DMS 273 treated with DMSO at 0.1 percent for 48 hours (cell line): ENCODE data around the gene ASB18.

Experiments
- DNase-seq: peaks from one replicate; lab custom pipeline; 2025; lab: John Stamatoyannopoulos, UW

ASB18 gene

GRCh38 chr2:236173729-236174607 is 90.2 kb downstream of the ASB18 start:
- no peak for DNase-seq

DNA sequence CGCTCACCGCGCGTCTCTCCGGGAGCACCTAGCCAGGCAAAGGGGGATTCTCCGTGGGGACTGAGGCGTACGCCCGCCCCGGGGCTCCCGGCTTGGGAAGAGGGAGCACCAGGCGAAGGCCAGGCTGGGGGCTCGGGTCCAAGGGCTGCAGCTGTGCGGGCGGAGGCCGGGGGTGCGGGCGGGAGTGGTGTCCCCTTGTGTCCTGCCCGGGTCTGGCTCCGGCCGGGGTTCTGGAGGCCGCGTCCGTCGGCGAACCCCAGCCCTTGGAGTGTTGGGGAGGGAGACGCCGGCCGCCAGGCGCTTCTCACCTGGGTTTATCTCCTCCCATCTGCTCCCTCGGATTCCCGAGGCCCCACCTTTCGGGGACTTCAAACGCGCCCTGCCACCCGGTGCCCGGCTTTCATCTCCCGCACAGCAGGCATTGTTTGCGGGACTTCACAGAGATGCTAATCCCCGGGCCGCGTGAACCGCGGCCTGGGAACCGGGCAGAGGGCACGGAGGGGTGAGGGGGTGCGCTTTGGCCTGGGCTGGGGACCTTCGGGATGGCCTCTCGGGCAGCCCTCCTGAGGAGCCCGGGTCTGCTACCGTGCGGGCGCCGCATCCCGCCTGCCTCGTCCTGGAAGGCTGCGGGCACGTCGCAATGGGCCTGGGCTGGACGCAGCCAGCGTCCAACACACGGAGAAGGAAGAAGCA is 91.0 kb downstream of the ASB18 start:
- no peak for DNase-seq

DNA sequence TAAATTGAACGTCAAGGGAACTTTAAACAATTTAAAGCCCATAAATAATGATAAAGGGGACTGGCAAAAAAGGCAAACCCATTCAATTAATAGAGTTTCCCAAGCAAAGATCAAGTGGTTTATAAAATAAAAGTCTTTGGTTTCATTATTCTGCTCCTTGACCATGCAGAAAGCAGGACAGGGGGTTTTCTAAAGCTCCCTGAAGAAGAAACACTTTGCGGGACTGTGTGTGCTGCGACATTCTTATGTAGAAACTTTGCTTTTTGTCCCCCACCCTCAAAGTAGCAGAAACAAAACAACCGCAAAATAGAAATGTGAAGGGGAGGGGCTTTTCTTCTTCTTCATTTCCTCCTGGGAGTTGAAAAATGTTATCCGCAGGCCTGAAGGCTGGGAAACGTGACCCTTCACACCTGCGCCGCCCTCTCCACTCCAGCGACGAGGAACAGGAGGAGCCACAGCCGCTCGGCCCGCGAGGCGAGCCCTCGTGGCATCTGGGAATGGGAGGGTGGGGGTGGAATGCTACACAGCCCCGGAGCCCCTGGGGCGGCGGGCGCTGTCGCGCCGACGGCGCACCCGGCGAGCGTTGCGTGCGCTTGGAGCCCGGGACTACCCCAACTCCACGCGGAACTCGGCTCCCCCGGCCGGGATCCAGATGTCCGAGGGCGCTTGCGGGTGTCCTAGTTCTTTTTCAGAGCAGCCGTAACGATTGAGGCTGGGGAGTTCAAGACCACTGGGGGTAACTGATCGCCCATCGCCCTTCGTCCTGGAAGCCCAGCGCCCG is 91.8 kb downstream of the ASB18 start:
- DNase-seq: no peak

DNA sequence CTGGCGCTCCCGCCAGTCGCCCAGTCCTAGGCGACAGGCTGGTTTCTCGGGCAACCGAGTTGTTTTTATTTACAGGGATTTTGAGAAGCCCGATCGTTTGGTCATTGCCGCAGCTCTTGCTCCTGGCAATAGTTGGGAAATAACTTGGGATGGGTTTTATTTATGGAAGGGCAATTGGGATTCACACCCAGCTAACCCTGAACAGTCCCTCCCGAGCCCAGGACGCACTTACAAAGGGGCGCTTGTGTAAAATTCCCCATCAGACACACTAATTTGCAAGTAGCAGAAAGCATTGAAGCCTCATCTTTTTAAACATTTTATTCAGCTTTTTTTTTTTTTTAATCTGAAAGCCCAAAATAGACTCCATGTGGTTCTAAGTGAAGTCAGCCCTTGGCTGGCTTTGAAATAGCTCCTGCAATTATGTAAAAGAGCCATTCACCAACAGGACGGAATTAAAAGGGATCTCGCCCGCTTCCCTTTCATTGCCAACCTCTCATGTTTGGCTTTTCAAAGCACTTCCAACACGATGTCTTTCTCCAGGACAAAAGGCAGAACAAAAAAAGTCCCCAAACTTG is 92.4 kb downstream of the ASB18 start:
- DNase-seq: no peak

GRCh38 chr2:236171181-236171679 is 93.0 kb downstream of the ASB18 start:
- peak; percentile 46 for DNase-seq

DNA sequence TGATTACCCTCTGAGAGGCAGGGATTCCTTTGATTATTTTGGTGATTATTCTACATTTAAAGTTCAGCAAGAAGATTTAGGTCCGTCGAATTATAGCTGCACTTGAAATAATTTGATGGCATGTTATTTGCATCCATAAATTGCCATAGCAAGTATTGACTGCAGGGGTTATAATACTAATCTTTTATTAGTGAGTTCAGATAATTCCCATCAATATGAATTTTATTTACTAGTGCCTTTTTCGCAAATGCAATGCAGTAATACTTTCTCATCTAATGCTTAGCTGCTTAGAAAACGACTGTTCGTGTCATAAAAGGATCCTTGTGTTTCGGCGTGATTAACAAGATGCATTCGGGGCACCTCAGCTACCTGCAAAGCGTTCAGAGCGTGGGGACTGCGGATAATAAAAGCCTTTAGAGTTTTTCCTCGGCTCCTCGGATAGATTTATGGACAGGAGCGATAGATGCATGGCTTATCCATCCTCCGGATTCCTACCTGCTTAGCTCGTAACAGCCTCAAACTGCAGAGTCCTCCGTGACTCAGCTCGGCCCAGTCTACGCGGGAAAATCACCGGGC is 93.5 kb downstream of the ASB18 start:
- DNase-seq: no peak

- DNase-seq: no peak
Observed at GRCh38 chr2:236169741-236170589, 94.2 kb downstream of the ASB18 start.

DNA sequence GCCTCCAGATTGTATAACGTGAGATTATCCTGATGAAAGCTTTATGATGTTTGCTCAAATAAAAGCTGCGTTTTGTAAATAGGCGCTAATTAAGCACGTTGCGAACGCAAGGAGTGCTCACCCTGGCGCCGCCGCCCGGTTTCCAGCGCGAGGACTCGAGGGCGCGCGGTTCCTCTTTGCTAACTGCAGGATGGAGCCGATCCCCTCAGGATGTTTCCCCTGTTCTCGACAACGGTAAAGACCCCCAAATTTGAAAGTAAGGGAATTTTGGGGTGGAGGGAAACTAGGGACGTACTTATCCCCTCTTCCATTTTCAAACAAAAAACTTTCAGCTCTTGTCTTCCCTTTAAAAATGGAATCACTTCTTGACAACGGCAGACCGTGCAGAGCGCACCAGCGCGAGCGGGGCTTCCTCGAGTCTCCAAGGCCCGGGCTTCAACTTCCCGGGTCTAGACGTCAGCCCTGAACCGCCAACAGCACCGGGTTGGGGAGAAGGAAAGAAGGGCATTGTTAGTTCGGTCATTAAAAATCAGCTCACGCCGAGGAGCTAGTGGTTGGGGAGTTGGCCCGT is 95.0 kb downstream of the ASB18 start:
- no peak for DNase-seq

- DNase-seq: peak; percentile 74
Observed at GRCh38 chr2:236168110-236169080, 95.8 kb downstream of the ASB18 start, which contains the start of gene GBX2. Gene GBX2, minus strand, starts transcription at chr2:236168386. Its CDS starts 415 bp downstream, at chr2:236167971.

- DNase-seq: no peak
Observed at GRCh38 chr2:236167297-236168109, 96.7 kb downstream of the ASB18 start.

DNA sequence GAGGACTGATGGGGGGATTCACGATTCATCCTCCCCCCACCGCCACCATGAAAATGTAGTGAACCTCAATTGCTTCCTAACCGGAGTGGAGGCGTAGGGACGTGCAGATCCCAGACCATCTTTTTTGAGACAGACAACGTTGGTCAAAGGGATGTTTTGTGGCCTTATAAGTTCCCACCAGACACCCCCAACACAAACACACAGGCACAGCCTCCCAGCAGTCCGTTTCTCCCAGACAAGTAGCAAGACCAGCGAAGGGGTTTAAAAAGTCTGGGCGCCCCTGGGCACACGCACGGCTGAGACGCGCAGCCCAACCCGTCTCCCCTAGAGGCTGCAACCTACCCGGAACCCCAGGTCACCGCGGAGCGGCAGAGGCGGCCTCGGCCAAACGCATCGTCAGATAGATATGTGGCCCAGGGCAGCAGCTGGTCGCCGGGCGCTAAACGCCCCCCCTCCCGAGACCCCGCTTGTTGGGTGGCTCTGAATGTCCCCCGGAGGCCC is 97.4 kb downstream of the ASB18 start:
- DNase-seq: no peak

DNA sequence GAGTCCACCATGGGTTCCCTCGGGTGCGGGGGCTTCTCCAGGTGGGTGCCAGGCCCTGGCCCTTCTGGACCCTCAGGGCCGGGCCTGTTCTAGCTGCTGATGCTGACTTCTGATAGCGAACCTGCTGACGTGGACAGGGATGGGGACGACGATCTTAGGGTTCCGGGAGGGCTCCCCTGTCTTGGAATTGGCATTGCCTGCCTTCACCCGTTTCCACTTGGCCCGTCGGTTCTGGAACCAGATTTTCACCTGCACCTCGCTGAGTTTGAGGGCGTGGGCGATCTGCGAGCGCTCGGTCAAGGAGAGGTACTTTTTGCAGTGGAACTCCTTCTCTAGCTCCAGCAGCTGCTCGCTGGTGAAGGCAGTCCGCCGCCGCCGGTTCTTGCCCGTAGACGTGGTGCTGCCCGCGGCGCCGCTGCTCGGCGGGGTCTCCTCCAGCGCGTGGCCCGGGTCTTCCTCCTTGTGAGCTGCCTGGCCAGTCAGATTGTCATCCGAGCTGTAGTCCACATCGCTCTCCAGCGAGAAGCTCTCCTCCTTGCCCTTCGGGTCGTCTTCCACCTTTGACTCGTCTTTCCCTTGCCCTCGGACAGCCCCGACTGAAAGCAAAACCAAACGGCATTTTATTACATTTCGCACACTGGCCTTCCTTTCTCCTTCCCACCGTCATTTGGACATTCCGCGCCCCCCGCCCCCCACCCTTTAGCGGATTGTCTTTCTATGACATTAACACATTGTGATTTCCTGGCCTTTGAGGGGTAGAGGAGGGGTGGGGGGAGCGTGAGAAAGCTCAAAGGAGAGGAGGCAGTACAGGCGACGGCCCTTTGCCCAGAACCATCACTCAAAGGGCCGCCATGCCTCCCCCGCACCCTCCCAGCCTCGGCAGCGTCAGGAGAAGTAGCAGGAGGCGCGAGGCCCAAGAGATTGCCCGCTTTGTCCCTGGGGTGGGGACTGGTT is 98.1 kb downstream of the ASB18 start:
- DNase-seq: no peak

GRCh38 chr2:236164925-236165841 is 99.0 kb downstream of the ASB18 start:
- DNase-seq: no peak

DNA sequence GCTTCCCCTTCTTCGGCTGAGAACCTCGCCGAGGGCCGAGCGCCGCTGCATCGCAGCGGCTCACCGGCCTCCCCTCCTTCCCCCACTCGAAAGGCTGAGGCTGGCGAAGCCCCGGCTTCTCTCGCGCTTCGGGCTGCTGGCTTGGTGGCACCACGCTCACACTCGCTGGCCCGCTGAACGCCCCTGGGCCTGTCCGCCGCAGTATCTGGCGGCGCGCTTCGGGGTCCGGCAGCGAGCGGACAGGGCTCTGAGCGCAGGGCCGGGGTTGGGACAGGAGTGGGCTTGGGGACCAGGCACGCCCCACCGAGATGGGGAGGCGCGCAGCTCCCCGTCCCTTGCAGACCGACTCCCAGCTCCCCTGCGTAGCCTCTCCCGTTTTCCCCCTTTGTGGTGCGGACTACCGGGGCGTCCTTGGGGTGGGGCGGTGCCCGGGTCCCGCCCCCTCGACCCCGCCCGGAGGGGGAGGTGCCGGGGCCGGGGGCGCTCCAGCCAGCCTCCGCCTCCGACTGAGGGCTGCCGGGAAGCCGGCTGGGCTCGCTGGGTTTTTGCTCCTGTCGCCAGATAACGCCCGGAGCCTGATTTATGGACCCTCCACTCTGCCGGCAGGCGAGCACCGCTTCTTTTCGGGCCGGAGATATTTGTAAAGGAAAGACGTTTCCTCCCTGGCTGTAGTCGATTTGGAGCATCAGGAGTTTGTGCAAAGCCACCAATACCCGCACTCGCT is 99.8 kb downstream of the ASB18 start:
- no peak for DNase-seq
